DND-41 (cell line): ENCODE data around the gene KCTD20.

Experiments used
- EZH2 ChIP-seq: IDR thresholded peaks from 3 replicates; pipeline ENCODE4 v1.6.1; 2012; ENCODE audit warnings: borderline replicate concordance, low read depth, mild to moderate bottlenecking, moderate library complexity, low read length, inconsistent platforms; ENCODE audit not compliant: severe bottlenecking
- TF ChIP-seq, protein P1 (sequence below): IDR thresholded peaks from 2 replicates; pipeline ENCODE4 v1.5.1; 2012; ENCODE audit warnings: borderline replicate concordance, low read length, moderate library complexity, mild to moderate bottlenecking; ENCODE audit not compliant: poor library complexity, severe bottlenecking; ENCODE audit errors: extremely low read depth

GRCh38 chr6:36459501-36459900, 16.7 kb downstream of the KCTD20 start:
- TF ChIP-seq, protein P1, sequence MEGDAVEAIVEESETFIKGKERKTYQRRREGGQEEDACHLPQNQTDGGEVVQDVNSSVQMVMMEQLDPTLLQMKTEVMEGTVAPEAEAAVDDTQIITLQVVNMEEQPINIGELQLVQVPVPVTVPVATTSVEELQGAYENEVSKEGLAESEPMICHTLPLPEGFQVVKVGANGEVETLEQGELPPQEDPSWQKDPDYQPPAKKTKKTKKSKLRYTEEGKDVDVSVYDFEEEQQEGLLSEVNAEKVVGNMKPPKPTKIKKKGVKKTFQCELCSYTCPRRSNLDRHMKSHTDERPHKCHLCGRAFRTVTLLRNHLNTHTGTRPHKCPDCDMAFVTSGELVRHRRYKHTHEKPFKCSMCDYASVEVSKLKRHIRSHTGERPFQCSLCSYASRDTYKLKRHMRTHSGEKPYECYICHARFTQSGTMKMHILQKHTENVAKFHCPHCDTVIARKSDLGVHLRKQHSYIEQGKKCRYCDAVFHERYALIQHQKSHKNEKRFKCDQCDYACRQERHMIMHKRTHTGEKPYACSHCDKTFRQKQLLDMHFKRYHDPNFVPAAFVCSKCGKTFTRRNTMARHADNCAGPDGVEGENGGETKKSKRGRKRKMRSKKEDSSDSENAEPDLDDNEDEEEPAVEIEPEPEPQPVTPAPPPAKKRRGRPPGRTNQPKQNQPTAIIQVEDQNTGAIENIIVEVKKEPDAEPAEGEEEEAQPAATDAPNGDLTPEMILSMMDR = no peak
- no peak for TF ChIP-seq EZH2
